Adrenal gland (tissue), 5 donors: ENCODE measurements around the gene RASA2.

ENCODE experiments used
- CTCF ChIP-seq, 6 experiments: fragments of 450-650 bp in 4 of 6; fragments of 200-600 bp in 2 of 6; sonication (generic) in 1 of 6; IDR thresholded peaks; 1 replicate in 5 of 6; 2 replicates in 1 of 6; pipeline versions ENCODE4 v1.5.1 to v1.8.0; 2016 to 2021; ENCODE audit warnings: antibody characterized with exemption in 6 of 6, mild to moderate bottlenecking in 2 of 6, moderate library complexity in 1 of 6
- POLR2A ChIP-seq, 2 donors: fragments of 450-650 bp; IDR thresholded peaks; one replicate each; pipeline ENCODE4 v1.6.1; 2017; ENCODE audit warnings: antibody characterized with exemption in 2 of 2, mild to moderate bottlenecking in 2 of 2, moderate library complexity in 1 of 2
- donor health status: DM: no; HTN: no; CAD: no.

DNA sequence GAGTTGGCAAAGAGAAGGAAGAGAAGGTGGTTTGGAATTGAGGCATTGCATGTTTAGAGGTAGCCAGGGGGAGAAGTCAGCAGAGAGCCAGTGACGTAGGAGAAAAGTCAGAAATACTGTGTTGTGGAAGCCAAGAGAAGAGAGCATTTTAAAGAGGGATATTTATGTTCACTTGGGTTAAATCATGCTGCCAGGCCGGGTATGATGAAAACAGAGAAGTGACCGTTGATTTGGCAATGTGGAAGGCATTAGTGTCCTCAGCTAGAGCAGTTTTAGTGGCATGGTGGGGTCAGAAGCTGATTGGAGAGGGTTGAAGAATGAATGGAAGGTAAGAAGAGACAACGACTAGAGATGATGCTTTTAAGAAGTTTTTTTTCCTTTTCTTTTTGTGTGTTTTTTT is 24.5 kb downstream of the RASA2 start:
- TF ChIP-seq CTCF (IDR thresholded peaks at IDR 0.05) (no peak), POLR2A (IDR thresholded peaks at IDR 0.05) (no peak)
